ENCODE measurements around the gene PIGU.

GRCh38 chr20:34566978-34567891 is 109.7 kb downstream of the PIGU start:
- no peak for TF ChIP-seq CTCF (IDR thresholded peaks at IDR 0.05; ENCODE audit: low read depth, low read length, missing input control)
- no peak for TF ChIP-seq TAF1 (conservative IDR thresholded peaks at IDR 0.05)
- no peak for TF ChIP-seq MAX (IDR thresholded peaks at IDR 0.05)
- TF ChIP-seq RXRA (IDR thresholded peaks at IDR 0.05) = no peak
- TF ChIP-seq RAD21 (IDR thresholded peaks at IDR 0.05) = no peak
- no peak for TF ChIP-seq NR2F2 (IDR thresholded peaks at IDR 0.05)
- no peak for TF ChIP-seq YY1 (IDR thresholded peaks at IDR 0.05)
- TF ChIP-seq JUND (IDR thresholded peaks at IDR 0.05) = no peak
- no peak for TF ChIP-seq REST (IDR thresholded peaks at IDR 0.05)
- no peak for TF ChIP-seq ZBTB33 (IDR thresholded peaks at IDR 0.05)
- TF ChIP-seq ATF3 (IDR thresholded peaks at IDR 0.05) = no peak
